Gastrocnemius medialis (tissue), 4 donors: ENCODE data around the gene HSD3B1.

Source experiments
- POLR2A ChIP-seq, 2 donors: fragments of 450-650 bp; IDR thresholded peaks; one replicate each; pipeline ENCODE4 v1.6.1; 2017; ENCODE audit warnings: antibody characterized with exemption in 2 of 2, mild to moderate bottlenecking in 2 of 2, moderate library complexity in 2 of 2
- TF ChIP-seq, protein P1 (sequence below), 5 experiments: fragments of 450-650 bp in 3 of 5; fragments of 200-600 bp in 2 of 5; sonication (generic) in 2 of 5; IDR thresholded peaks in 4 of 5; conservative IDR thresholded peaks in 1 of 5; 1 replicate in 4 of 5; 2 replicates in 1 of 5; pipeline ENCODE4 v1.5.1; 2016 to 2019; ENCODE audit warnings: antibody characterized with exemption in 5 of 5, mild to moderate bottlenecking in 3 of 5, moderate library complexity in 3 of 5

DNA sequence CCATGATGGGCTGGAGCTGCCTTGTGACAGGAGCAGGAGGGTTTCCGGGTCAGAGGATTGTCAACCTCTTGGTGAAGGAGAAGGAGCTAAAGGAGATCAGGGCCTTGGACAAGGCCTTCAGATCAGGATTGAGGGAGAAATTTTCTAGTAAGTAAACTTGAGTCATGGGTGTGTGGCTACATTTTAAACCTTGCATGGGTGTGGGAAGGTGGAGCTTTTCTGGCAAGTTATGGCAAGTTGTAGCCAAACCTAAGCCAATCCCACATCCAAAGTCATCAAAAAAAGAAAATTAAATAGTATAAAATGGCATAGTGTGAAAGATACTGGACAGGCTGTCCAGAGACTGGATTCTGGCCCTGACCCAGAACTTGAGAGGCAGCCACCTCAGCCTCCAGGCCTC is 39.8 kb upstream of the HSD3B1 start:
- TF ChIP-seq, protein P1, sequence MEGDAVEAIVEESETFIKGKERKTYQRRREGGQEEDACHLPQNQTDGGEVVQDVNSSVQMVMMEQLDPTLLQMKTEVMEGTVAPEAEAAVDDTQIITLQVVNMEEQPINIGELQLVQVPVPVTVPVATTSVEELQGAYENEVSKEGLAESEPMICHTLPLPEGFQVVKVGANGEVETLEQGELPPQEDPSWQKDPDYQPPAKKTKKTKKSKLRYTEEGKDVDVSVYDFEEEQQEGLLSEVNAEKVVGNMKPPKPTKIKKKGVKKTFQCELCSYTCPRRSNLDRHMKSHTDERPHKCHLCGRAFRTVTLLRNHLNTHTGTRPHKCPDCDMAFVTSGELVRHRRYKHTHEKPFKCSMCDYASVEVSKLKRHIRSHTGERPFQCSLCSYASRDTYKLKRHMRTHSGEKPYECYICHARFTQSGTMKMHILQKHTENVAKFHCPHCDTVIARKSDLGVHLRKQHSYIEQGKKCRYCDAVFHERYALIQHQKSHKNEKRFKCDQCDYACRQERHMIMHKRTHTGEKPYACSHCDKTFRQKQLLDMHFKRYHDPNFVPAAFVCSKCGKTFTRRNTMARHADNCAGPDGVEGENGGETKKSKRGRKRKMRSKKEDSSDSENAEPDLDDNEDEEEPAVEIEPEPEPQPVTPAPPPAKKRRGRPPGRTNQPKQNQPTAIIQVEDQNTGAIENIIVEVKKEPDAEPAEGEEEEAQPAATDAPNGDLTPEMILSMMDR (IDR thresholded peaks at IDR 0.05 in 4 of 5, conservative IDR thresholded peaks at IDR 0.05 in 1 of 5), result no peak
- no peak for TF ChIP-seq POLR2A (IDR thresholded peaks at IDR 0.05)
